HepG2 (cell line): ENCODE results near the gene DNM3. TPM values are rescaled to one million over a fixed set of nuclear protein-coding genes. Genes with fewer than 3 reads are reported as not detected.

Experiments
- AGO2 ChIP-seq: fragments of 200-400 bp; formaldehyde crosslinking; optimal IDR thresholded peaks from 2 replicates; pipeline ENCODE3; 2017; ENCODE audit warnings: mild to moderate bottlenecking, low read depth, low read length, moderate library complexity
- AKAP8 ChIP-seq: sonication (generic); formaldehyde crosslinking; IDR thresholded peaks from 2 replicates; pipeline ENCODE4 v1.5.1; 2020; ENCODE audit warnings: mild to moderate bottlenecking, missing genetic modification reagents
- BCL6 ChIP-seq: IDR thresholded peaks from 2 replicates; pipeline ENCODE4 v1.6.1; 2016; ENCODE audit warnings: missing genetic modification reagents, missing compliant biosample characterization
- CCDC6 ChIP-seq: sonication (generic); formaldehyde crosslinking; IDR thresholded peaks from 2 replicates; pipeline ENCODE4 v1.8.1; 2022; ENCODE audit warnings: mild to moderate bottlenecking, missing genetic modification reagents, moderate library complexity
- CREB3 ChIP-seq: sonication (generic); formaldehyde crosslinking; IDR thresholded peaks from 2 replicates; pipeline ENCODE4 v1.5.0; 2020; ENCODE audit warnings: missing genetic modification reagents
- CREM ChIP-seq, 2 experiments: sonication (generic) in 1 of 2; formaldehyde crosslinking in 1 of 2; IDR thresholded peaks; 2 replicates each; pipeline versions ENCODE4 v1.4.0 to v1.6.1; 2016 to 2020; ENCODE audit warnings: antibody characterized with exemption in 1 of 2, mild to moderate bottlenecking in 1 of 2, missing genetic modification reagents in 1 of 2
- DPF2 ChIP-seq: sonication (generic); formaldehyde crosslinking; IDR thresholded peaks from 2 replicates; pipeline ENCODE4 v1.4.0; 2020; ENCODE audit warnings: mild to moderate bottlenecking, low read depth, missing genetic modification reagents, borderline replicate concordance
- FOXA1 ChIP-seq, 2 experiments: fragments of 450-650 bp in 1 of 2; sonication (generic) in 1 of 2; formaldehyde crosslinking in 1 of 2; IDR thresholded peaks; 2 replicates each; pipeline versions ENCODE4 v1.4.0 to v1.6.1; 2016 to 2020; ENCODE audit warnings: missing genetic modification reagents in 1 of 2
- GATA4 ChIP-seq: sonication (generic); IDR thresholded peaks from 2 replicates; pipeline ENCODE4 v1.6.1; 2016; ENCODE audit warnings: antibody characterized with exemption, low read depth, borderline replicate concordance
- HDAC2 ChIP-seq: sonication (generic); formaldehyde crosslinking; IDR thresholded peaks from 2 replicates; pipeline ENCODE4 v1.4.0; 2020; ENCODE audit warnings: missing genetic modification reagents
- HOMEZ ChIP-seq: IDR thresholded peaks from 2 replicates; pipeline ENCODE4 v1.6.1; 2016; ENCODE audit warnings: low read depth
- KAT2B ChIP-seq: fragments of 150-350 bp; IDR thresholded peaks from 2 replicates; pipeline ENCODE4 v1.6.1; 2014; ENCODE audit warnings: low read depth, low read length, borderline replicate concordance
- MYC ChIP-seq: sonication (generic); formaldehyde crosslinking; IDR thresholded peaks from 2 replicates; pipeline ENCODE4 v1.9.0; 2021; ENCODE audit warnings: missing genetic modification reagents, borderline replicate concordance
- NFKBIZ ChIP-seq: IDR thresholded peaks from 2 replicates; pipeline ENCODE4 v1.6.1; 2018; ENCODE audit warnings: missing genetic modification reagents, missing compliant biosample characterization
- SIN3B ChIP-seq: fragments of 150-350 bp; IDR thresholded peaks from 2 replicates; pipeline ENCODE4 v1.6.1; 2014; ENCODE audit warnings: low read length
- SOX5 ChIP-seq: IDR thresholded peaks from 2 replicates; pipeline ENCODE4 v1.6.1; 2016; ENCODE audit warnings: borderline replicate concordance
- SOX6 ChIP-seq, 2 experiments: fragments of 450-650 bp in 1 of 2; sonication (generic) in 1 of 2; formaldehyde crosslinking in 1 of 2; IDR thresholded peaks; 2 replicates each; pipeline versions ENCODE4 v1.4.0 to v1.6.1; 2017 to 2020; ENCODE audit warnings: antibody characterized with exemption in 1 of 2, mild to moderate bottlenecking in 1 of 2, missing genetic modification reagents in 1 of 2
- SSRP1 ChIP-seq: IDR thresholded peaks from 2 replicates; pipeline ENCODE4 v1.6.1; 2016; ENCODE audit warnings: control low read depth
- ZFYVE20 ChIP-seq: sonication (generic); formaldehyde crosslinking; IDR thresholded peaks from 2 replicates; pipeline ENCODE4 v1.8.0; 2023; ENCODE audit warnings: low read depth, mild to moderate bottlenecking, moderate library complexity, missing genetic modification reagents, borderline replicate concordance
- ZMYM2 ChIP-seq: sonication (generic); formaldehyde crosslinking; IDR thresholded peaks from 2 replicates; pipeline ENCODE4 v1.8.0; 2022; ENCODE audit warnings: mild to moderate bottlenecking, missing genetic modification reagents
- ZNF121 ChIP-seq: sonication (generic); formaldehyde crosslinking; IDR thresholded peaks from 2 replicates; pipeline ENCODE4 v1.5.0; 2020; ENCODE audit warnings: mild to moderate bottlenecking, missing genetic modification reagents
- ZNF124 ChIP-seq: sonication (generic); formaldehyde crosslinking; IDR thresholded peaks from 2 replicates; pipeline ENCODE4 v1.4.0; 2020; ENCODE audit warnings: missing genetic modification reagents
- ZNF136 ChIP-seq: sonication (generic); formaldehyde crosslinking; IDR thresholded peaks from 2 replicates; pipeline ENCODE4 v1.8.1; 2022; ENCODE audit warnings: low read depth, mild to moderate bottlenecking, moderate library complexity, missing genetic modification reagents
- ZNF160 ChIP-seq: sonication (generic); formaldehyde crosslinking; IDR thresholded peaks from 2 replicates; pipeline ENCODE4 v1.8.0; 2022; ENCODE audit warnings: mild to moderate bottlenecking, inconsistent platforms, missing genetic modification reagents
- ZNF3 ChIP-seq: IDR thresholded peaks from 2 replicates; pipeline ENCODE4 v1.7.0; 2017; ENCODE audit warnings: inconsistent platforms
- ZNF329 ChIP-seq: sonication (generic); formaldehyde crosslinking; IDR thresholded peaks from 2 replicates; pipeline ENCODE4 v1.9.0; 2021; ENCODE audit warnings: low read depth, mild to moderate bottlenecking, missing genetic modification reagents
- ZNF350 ChIP-seq: sonication (generic); formaldehyde crosslinking; IDR thresholded peaks from 2 replicates; pipeline ENCODE4 v1.4.0; 2020; ENCODE audit warnings: mild to moderate bottlenecking, low read depth, missing genetic modification reagents, borderline replicate concordance
- ZNF543 ChIP-seq: sonication (generic); formaldehyde crosslinking; IDR thresholded peaks from 2 replicates; pipeline ENCODE4 v1.4.0; 2020; ENCODE audit warnings: mild to moderate bottlenecking, missing genetic modification reagents
- ZNF546 ChIP-seq: sonication (generic); formaldehyde crosslinking; conservative IDR thresholded peaks from 2 replicates; pipeline ENCODE4 v1.8.1; 2023; ENCODE audit warnings: mild to moderate bottlenecking, missing genetic modification reagents
- ZNF547 ChIP-seq: sonication (generic); formaldehyde crosslinking; IDR thresholded peaks from 2 replicates; pipeline ENCODE4 v1.5.1; 2020; ENCODE audit warnings: mild to moderate bottlenecking, missing genetic modification reagents
- ZNF558 ChIP-seq: sonication (generic); formaldehyde crosslinking; IDR thresholded peaks from 2 replicates; pipeline ENCODE4 v1.9.0; 2022; ENCODE audit warnings: mild to moderate bottlenecking, missing genetic modification reagents, borderline replicate concordance
- ZNF562 ChIP-seq: sonication (generic); formaldehyde crosslinking; IDR thresholded peaks from 2 replicates; pipeline ENCODE4 v1.8.0; 2022; ENCODE audit warnings: missing genetic modification reagents, borderline replicate concordance
- ZSCAN22 ChIP-seq: sonication (generic); formaldehyde crosslinking; IDR thresholded peaks from 2 replicates; pipeline ENCODE4 v1.4.0; 2020; ENCODE audit warnings: mild to moderate bottlenecking, missing genetic modification reagents
- polyA plus RNA-seq, 8 experiments: library from polyadenylated mRNA; depleted of rRNA in 3 of 8; stranded (reverse) in 7 of 8; unstranded in 1 of 8; fragments of >200 nt; fragmentation: Illumina TruSeq in 4 of 8; extraction: Trizol in 4 of 8; gene quantifications; 2 replicates each; pipeline versions ENCODE4 v1.2.1 to v1.2.3, GENCODE V29; 2011 to 2016; ENCODE audit warnings: low read depth in 4 of 8, missing spikeins in 1 of 8, mixed read lengths in 1 of 8; ENCODE audit not compliant: insufficient read depth in 1 of 8
- total RNA-seq, 5 experiments: library from RNA; depleted of rRNA; stranded (reverse); fragments of >200 nt; fragmentation: Illumina TruSeq; extraction: Trizol; gene quantifications; 2 replicates each; pipeline ENCODE4 v1.2.3, GENCODE V29; 2016; ENCODE audit warnings: low read depth in 1 of 5

Gene DNM3
- total and polyA plus RNA-seq, 2 of the 13 experiments (the other 11 are each of a cell fraction or from before 2014, with no cell fraction given) = 0.05 TPM; not detected in 1

DNA sequence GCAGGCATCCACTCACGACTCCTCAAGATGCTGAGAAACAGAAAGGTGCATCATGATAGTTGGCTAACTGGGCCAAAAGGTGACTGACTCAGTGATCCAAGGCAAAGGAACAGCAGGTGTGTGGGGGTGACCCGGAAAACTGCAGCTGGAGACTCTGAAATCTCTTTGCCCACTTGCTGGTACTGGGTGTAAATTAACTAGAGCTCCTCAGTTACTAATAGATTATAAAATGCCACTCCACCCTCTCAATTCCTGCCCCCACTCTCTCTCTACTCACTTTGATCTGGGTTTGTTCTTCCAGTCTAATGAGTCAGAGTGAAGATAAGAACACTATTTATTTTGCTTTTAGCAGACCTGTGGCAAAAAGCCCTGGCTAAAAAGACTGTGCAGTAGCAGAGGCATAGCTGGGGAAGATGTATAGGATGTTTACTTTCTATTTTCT is 609.7 kb downstream of the DNM3 start (continued):
- no peak for TF ChIP-seq MYC (CRISPR knock-in tag)
- no peak for TF ChIP-seq ZFYVE20 (CRISPR knock-in tag)
- peak; percentile 51; the same call in 1 of the 2 replicates for TF ChIP-seq CREM (IDR thresholded peaks at IDR 0.05)
- no peak for TF ChIP-seq CREM (CRISPR knock-in tag; IDR thresholded peaks at IDR 0.05)
- TF ChIP-seq SOX6 (IDR thresholded peaks at IDR 0.05) = no peak
- no peak for TF ChIP-seq SOX6 (CRISPR knock-in tag; IDR thresholded peaks at IDR 0.05)
- TF ChIP-seq AKAP8 = no peak
- no peak for TF ChIP-seq DPF2 (CRISPR knock-in tag)
- no peak for TF ChIP-seq ZNF121 (CRISPR knock-in tag)
- no peak for TF ChIP-seq CCDC6 (CRISPR knock-in tag)
- no peak for TF ChIP-seq ZNF350 (CRISPR knock-in tag)
- TF ChIP-seq FOXA1 (IDR thresholded peaks at IDR 0.05) = no peak
- TF ChIP-seq FOXA1 (CRISPR knock-in tag; IDR thresholded peaks at IDR 0.05) = peak; percentile 54; the same call in 1 of the 2 replicates
- TF ChIP-seq ZNF124 (CRISPR knock-in tag) = no peak
- TF ChIP-seq SIN3B = no peak
- no peak for TF ChIP-seq ZNF547
- TF ChIP-seq ZNF329 (CRISPR knock-in tag) = no peak
- no peak for TF ChIP-seq ZNF558
- peak; percentile 37; the same call in 1 of the 2 replicates for TF ChIP-seq GATA4
- no peak for TF ChIP-seq CREB3 (CRISPR knock-in tag)
- peak; percentile 11; the same call in 1 of the 2 replicates for TF ChIP-seq HDAC2 (CRISPR knock-in tag)
- TF ChIP-seq AGO2 = no peak
- TF ChIP-seq KAT2B = no peak
- no peak for TF ChIP-seq ZMYM2 (CRISPR knock-in tag)
- TF ChIP-seq ZNF562 (CRISPR knock-in tag) = no peak
- TF ChIP-seq SSRP1 (CRISPR knock-in tag) = no peak
- TF ChIP-seq ZNF160 (CRISPR knock-in tag) = no peak
- no peak for TF ChIP-seq ZSCAN22 (CRISPR knock-in tag)
- no peak for TF ChIP-seq HOMEZ
- no peak for TF ChIP-seq NFKBIZ
- TF ChIP-seq ZNF546 (CRISPR knock-in tag) = no peak
- TF ChIP-seq ZNF3 (CRISPR knock-in tag) = no peak
- TF ChIP-seq SOX5 (CRISPR knock-in tag) = peak; percentile 51; the same call in 1 of the 2 replicates
- TF ChIP-seq BCL6 = peak; percentile 52; the same call in 1 of the 2 replicates
- no peak for TF ChIP-seq ZNF543 (CRISPR knock-in tag)
- TF ChIP-seq ZNF136 (CRISPR knock-in tag) = no peak
